ENCODE data around the gene SSTR4.
"Not testable (repeated sequence)": the region's sequence is repeated elsewhere in the genome, so short reads cannot be mapped to it uniquely, and the experiment has no call there.

Gene SSTR4, protein sequence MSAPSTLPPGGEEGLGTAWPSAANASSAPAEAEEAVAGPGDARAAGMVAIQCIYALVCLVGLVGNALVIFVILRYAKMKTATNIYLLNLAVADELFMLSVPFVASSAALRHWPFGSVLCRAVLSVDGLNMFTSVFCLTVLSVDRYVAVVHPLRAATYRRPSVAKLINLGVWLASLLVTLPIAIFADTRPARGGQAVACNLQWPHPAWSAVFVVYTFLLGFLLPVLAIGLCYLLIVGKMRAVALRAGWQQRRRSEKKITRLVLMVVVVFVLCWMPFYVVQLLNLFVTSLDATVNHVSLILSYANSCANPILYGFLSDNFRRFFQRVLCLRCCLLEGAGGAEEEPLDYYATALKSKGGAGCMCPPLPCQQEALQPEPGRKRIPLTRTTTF

DNA sequence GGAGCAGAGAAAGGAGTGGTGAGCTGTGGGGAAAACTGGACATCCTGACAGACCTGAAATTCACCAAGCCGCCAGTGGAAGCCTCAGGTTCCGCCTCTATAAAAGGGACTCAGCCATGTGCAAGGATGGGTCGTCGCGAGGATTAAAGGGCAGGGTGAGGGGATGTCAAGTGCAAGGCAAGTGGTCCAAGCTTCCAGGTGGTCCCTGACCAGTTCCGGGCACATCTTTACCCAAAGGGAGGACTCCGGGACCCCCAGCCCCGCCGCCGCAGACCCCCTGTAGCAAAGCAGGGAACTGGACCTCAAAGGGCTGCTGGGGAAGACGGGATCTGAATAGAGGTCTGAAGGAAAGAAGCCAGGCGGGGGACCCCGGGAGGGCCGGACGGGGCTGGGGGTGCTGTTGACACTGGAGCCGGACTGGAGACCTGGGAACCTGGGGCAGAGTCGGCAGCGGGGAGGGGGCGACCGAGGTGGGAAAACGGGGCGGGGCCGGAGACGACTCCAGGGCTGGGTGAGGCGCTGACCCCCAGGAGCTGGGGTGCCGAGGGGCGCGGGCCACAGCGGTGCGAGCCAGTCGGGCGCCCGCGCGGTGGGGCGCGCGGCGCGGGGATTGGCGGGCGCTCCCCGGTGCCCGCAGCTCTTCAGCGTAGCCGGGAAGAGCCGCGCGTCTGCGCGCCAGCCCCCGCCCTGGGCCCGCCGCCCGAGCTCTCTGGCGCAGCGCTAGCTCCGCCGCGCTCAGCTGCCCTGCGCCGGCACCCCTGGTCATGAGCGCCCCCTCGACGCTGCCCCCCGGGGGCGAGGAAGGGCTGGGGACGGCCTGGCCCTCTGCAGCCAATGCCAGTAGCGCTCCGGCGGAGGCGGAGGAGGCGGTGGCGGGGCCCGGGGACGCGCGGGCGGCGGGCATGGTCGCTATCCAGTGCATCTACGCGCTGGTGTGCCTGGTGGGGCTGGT lies at the start of gene SSTR4:
Gene SSTR4, plus strand, starts transcription at position 592 of the 951 bp plus-strand sequence. Its CDS starts 172 bp downstream, at position 764.
- no peak for DNase-seq (ENCODE audit: low read depth)

GRCh38 chr20:22986601-22987000 lies 48.5 kb upstream of the SSTR4 start:
- no peak for DNase-seq (ENCODE audit: low read depth)

- not testable (repeated sequence) for DNase-seq (ENCODE audit: low read depth)
Observed at GRCh38 chr20:22991424-22991823, 43.7 kb upstream of the SSTR4 start.

DNA sequence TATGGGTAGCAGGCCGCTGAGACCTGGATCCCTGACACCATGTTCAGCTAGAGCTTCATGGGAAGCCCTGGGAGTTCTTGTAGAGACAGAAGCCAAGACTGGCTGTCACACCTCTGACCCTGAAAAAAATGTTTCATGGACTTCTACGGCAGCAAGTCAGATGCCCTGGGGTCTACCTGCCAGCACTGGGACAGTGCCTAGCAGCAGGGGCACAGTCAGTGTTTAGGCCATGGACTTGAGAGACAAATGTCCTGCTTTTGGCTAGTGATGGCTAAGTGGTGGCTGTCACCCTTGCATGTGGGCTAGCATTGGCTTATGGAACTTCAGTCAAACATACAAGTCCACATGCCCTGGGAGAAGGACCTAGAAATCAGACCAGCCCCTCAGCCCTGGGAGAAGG lies 41.3 kb upstream of the SSTR4 start:
- no peak for DNase-seq (ENCODE audit: low read depth)

GRCh38 chr20:22995923-22996322 lies 39.2 kb upstream of the SSTR4 start:
- no peak for DNase-seq (ENCODE audit: low read depth)

- DNase-seq (ENCODE audit: low read depth): no peak
Observed at GRCh38 chr20:22998476-22998875, 36.6 kb upstream of the SSTR4 start.

GRCh38 chr20:22999756-23000155 lies 35.4 kb upstream of the SSTR4 start:
- DNase-seq (ENCODE audit: low read depth): no peak

GRCh38 chr20:23000232-23000947 lies 34.7 kb upstream of the SSTR4 start:
- no peak for DNase-seq (ENCODE audit: low read depth)

GRCh38 chr20:23002276-23002675 lies 32.8 kb upstream of the SSTR4 start:
- no peak for DNase-seq (ENCODE audit: low read depth)

- DNase-seq (ENCODE audit: low read depth): no peak
Observed at GRCh38 chr20:23003077-23003635, 32.0 kb upstream of the SSTR4 start.

GRCh38 chr20:23003881-23004460 lies 31.1 kb upstream of the SSTR4 start:
- DNase-seq (ENCODE audit: low read depth): no peak

GRCh38 chr20:23005776-23006175 lies 29.3 kb upstream of the SSTR4 start:
- DNase-seq (ENCODE audit: low read depth): no peak

- DNase-seq (ENCODE audit: low read depth): no peak
Observed at GRCh38 chr20:23007462-23007861, 27.6 kb upstream of the SSTR4 start.

- DNase-seq (ENCODE audit: low read depth): no peak
Observed at GRCh38 chr20:23007886-23008655, 27.0 kb upstream of the SSTR4 start.

DNA sequence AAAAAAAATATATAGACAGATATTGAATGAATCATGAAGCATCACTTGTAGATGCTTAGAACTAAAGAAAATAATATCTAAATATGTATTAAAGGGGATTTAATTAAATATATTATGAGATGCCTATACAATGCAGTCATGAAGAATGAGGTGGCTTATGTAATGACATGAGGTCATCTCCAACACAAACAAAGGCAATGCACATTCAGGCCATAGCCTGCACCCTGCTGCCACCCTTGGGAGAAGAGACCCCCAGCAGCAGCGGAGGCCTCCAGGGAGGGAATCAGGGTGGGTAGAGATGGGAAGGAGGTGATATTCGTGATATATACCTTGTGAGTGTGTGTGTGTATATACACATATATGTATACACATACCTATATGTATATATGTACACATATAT lies 26.4 kb upstream of the SSTR4 start:
- no peak for DNase-seq (ENCODE audit: low read depth)

- no peak for DNase-seq (ENCODE audit: low read depth)
Observed at GRCh38 chr20:23009636-23010035, 25.5 kb upstream of the SSTR4 start.

- DNase-seq (ENCODE audit: low read depth): no peak
Observed at GRCh38 chr20:23010096-23010495, 25.0 kb upstream of the SSTR4 start.

- no peak for DNase-seq (ENCODE audit: low read depth)
Observed at GRCh38 chr20:23011008-23011721, 23.9 kb upstream of the SSTR4 start.

DNA sequence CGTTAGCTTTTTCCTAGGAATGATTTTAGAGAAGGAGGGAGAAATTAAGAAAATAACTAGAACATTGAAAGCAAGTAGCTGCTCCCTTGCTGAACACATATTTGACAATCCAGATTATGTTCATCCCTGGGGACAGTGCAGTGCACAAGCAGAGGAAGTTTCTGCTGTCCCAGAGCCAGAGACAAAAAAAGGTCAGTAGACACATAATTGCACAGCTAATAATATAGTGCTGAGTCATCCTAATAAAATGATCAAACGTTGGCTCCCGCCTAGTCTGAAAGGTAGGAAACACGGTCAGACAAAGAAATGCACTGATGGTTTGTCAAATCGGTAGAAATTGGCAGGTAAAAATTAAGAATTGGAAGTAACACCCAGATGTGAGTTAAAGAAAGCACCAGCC lies 21.7 kb upstream of the SSTR4 start:
- DNase-seq (ENCODE audit: low read depth): no peak

GRCh38 chr20:23017516-23017915 lies 17.6 kb upstream of the SSTR4 start:
- no peak for DNase-seq (ENCODE audit: low read depth)
